Measurements from ENCODE around the gene CYP1A2.

- no peak for TF ChIP-seq CTCF (IDR thresholded peaks at IDR 0.05)
- TF ChIP-seq POLR2A (IDR thresholded peaks at IDR 0.05): no peak
Observed at GRCh38 chr15:74767167-74768098, 18.8 kb downstream of the CYP1A2 start.
